GM20000 (cell line): ENCODE results near the gene MLST8.

ENCODE experiments used
- DNase-seq: peaks from one replicate; pipeline ENCODE4 v3.0.0; 2012; ENCODE audit warnings: low spot score
- CTCF ChIP-seq: IDR thresholded peaks from 2 replicates; pipeline ENCODE4 v1.5.1; 2012; ENCODE audit warnings: mild to moderate bottlenecking, control low read depth; ENCODE audit errors: extremely low read depth, missing control alignments

MLST8 gene

GRCh38 chr16:2210386-2211365, 5.4 kb downstream of the MLST8 start, which contains the start of gene BRICD5:
Gene BRICD5 (minus strand): TSS chr16:2210863. CDS start chr16:2210833, 30 bp downstream.
- DNase-seq = no peak
- no peak for TF ChIP-seq CTCF

GRCh38 chr16:2211923-2212347, 6.7 kb downstream of the MLST8 start:
- no peak for DNase-seq
- TF ChIP-seq CTCF = no peak

- no peak for TF ChIP-seq CTCF
- no peak for DNase-seq
These were observed 7.4 kb downstream of the MLST8 start for GRCh38 chr16:2212362-2213324.

- no peak for TF ChIP-seq CTCF
- DNase-seq = no peak
These were observed 8.8 kb downstream of the MLST8 start for GRCh38 chr16:2213817-2214718.

- DNase-seq = no peak
- TF ChIP-seq CTCF = no peak
These were observed 9.4 kb downstream of the MLST8 start, which contains the start of gene PGP for GRCh38 chr16:2214719-2214968. Gene PGP (minus strand): TSS chr16:2214840. CDS start chr16:2214777, 63 bp downstream.

GRCh38 chr16:2216330-2216729, 11.1 kb downstream of the MLST8 start:
- no peak for TF ChIP-seq CTCF
- no peak for DNase-seq
